OCI-LY7 (cell line): ENCODE measurements around the gene NAXE. TPM values are rescaled to one million over a fixed set of nuclear protein-coding genes. Genes with fewer than 3 reads are reported as not detected.

ENCODE experiments used
- Bru-seq: library from RNA; stranded (reverse); fragments of 400-500 nt; gene quantifications from one replicate; lab custom pipeline; 2021; lab: Mats Ljungman, UMichigan
- BruChase-seq, 2 experiments: library from RNA; stranded (reverse); fragments of 400-500 nt; gene quantifications; one replicate each; lab custom pipeline; 2021; lab: Mats Ljungman, UMichigan
- BruUV-seq: library from RNA; stranded (reverse); fragments of 400-500 nt; replicated peaks from 2 replicates; lab custom pipeline; 2021; lab: Mats Ljungman, UMichigan
- CTCF ChIA-PET: fragments of 300-600 bp; sonication (Branson Sonifier 250); formaldehyde crosslinking; loops from one replicate; lab custom pipeline; 2022; ENCODE audit warnings: antibody characterized with exemption; ENCODE audit not compliant: unreplicated experiment; lab: Charles Lee
- POLR2A ChIA-PET: fragments of 300-600 bp; sonication (Branson Sonifier 250); formaldehyde crosslinking; loops from one replicate; lab custom pipeline; 2022; ENCODE audit warnings: antibody characterized with exemption; lab: Charles Lee
- DNase-seq: peaks from one replicate; pipeline ENCODE4 v3.0.0-alpha.2; 2015; ENCODE audit warnings: low spot score
- H2AFZ ChIP-seq: fragments of 200-600 bp; sonication (generic), shearing (Covaris generic); 2 replicates; pipeline ENCODE4 v1.6.1; 2014; ENCODE audit warnings: mild to moderate bottlenecking, antibody characterized with exemption, low read length, moderate library complexity
- H3K27ac ChIP-seq: fragments of 200-600 bp; sonication (generic); 2 replicates; pipeline ENCODE4 v1.5.1; 2014; ENCODE audit warnings: mixed run types, low read depth, mild to moderate bottlenecking, moderate library complexity, low read length, inconsistent platforms; ENCODE audit not compliant: poor library complexity, severe bottlenecking
- H3K36me3 ChIP-seq: fragments of 200-600 bp; sonication (generic); 2 replicates; pipeline ENCODE4 v1.6.1; 2014; ENCODE audit warnings: mild to moderate bottlenecking, antibody characterized with exemption, low read length, moderate library complexity, mixed read lengths; ENCODE audit not compliant: insufficient read depth
- H3K4me1 ChIP-seq: fragments of 200-600 bp; sonication (generic); 2 replicates; pipeline ENCODE4 v1.5.1; 2014; ENCODE audit warnings: mild to moderate bottlenecking, low read length; ENCODE audit not compliant: insufficient read depth, poor library complexity, severe bottlenecking
- H3K4me2 ChIP-seq: fragments of 200-600 bp; sonication (generic); 2 replicates; pipeline ENCODE4 v1.6.1; 2014; ENCODE audit warnings: mild to moderate bottlenecking, low read length
- H3K4me3 ChIP-seq: fragments of 200-600 bp; sonication (generic); 2 replicates; pipeline ENCODE4 v1.5.1; 2014; ENCODE audit warnings: mild to moderate bottlenecking, low read depth, low read length; ENCODE audit not compliant: poor library complexity, severe bottlenecking
- H3K79me2 ChIP-seq: fragments of 200-600 bp; sonication (generic); 2 replicates; pipeline ENCODE4 v1.6.1; 2016; ENCODE audit warnings: low read depth, mild to moderate bottlenecking, low read length, moderate library complexity, mixed read lengths; ENCODE audit not compliant: insufficient read depth
- H3K9me2 ChIP-seq: fragments of 200-600 bp; sonication (generic); 2 replicates; pipeline ENCODE4 v1.6.1; 2016; ENCODE audit warnings: mild to moderate bottlenecking, low read length, mixed read lengths; ENCODE audit not compliant: insufficient read depth
- H3K9me3 ChIP-seq: fragments of 200-600 bp; sonication (generic); 2 replicates; pipeline ENCODE4 v1.6.1; 2014; ENCODE audit warnings: mild to moderate bottlenecking, mixed run types, low read length, mixed read lengths
- H4K20me1 ChIP-seq: fragments of 200-600 bp; sonication (generic); 2 replicates; pipeline ENCODE4 v1.6.1; 2014; ENCODE audit warnings: mild to moderate bottlenecking, antibody characterized with exemption, low read length, moderate library complexity, mixed read lengths; ENCODE audit not compliant: insufficient read depth
- CTCF ChIP-seq: fragments of 200-600 bp; sonication (generic); conservative IDR thresholded peaks from 2 replicates; pipeline ENCODE4 v1.5.1; 2014; ENCODE audit warnings: mild to moderate bottlenecking, antibody characterized with exemption, low read length, moderate library complexity, mixed read lengths
- EZH2phosphoT487 ChIP-seq: fragments of 200-600 bp; sonication (generic); IDR thresholded peaks from 2 replicates; pipeline ENCODE4 v1.6.1; 2018; ENCODE audit warnings: low read depth, borderline replicate concordance, mild to moderate bottlenecking, mixed run types, antibody characterized with exemption, low read length, moderate library complexity, mixed read lengths
- intact Hi-C: fragments of 100-400 bp; cut with micrococcal nuclease; formaldehyde crosslinking; loops from one replicate; pipeline ENCODE4 v1.10.0; 2022; ENCODE audit not compliant: unreplicated experiment
- long read RNA-seq: library from polyadenylated mRNA; stranded (forward); transcript quantifications from one replicate; pipeline ENCODE4 v2.0.0, GENCODE V29; 2022
- total RNA-seq, 2 experiments: library from RNA; depleted of rRNA in 1 of 2; stranded (reverse); fragments of >200 nt in 1 of 2; shearing (Covaris generic) in 1 of 2; gene quantifications; 2 replicates each; pipeline ENCODE4 v1.2.3, GENCODE V29; 2014 to 2022

Gene NAXE
- total RNA-seq (2014; rRNA removed; shearing (Covaris generic)) (71.6 and 81.5 TPM in 2 replicates), total RNA-seq (2022) (56.1 and 61.1 TPM in 2 replicates), Bru-seq, nascent RNA (percentile 63 among the genes with signal in this experiment), BruChase-seq, experiment 1, labeled RNA remaining after a 6-hour chase (percentile 60 among the genes with signal in this experiment), BruChase-seq, experiment 2, labeled RNA remaining after a 2-hour chase (percentile 50 among the genes with signal in this experiment)
- long read RNA-seq, transcript NAXE-203 (6 exons, 1,125 nt): major isoform, 50 of 73 reads
- long read RNA-seq, partial matches to known transcripts: 11 of 73 reads
- long read RNA-seq, other reads (novel, unspliced or antisense): 4 of 73 reads

GRCh38 chr1:156591432-156592157 lies at the start of gene NAXE:
NAXE (plus strand) TSS chr1:156591776; CDS start chr1:156591805, 29 bp downstream.
- Histone ChIP-seq H3K79me2 (no peaks in the 10 kb centered on the region), H4K20me1 (no peaks in the 10 kb centered on the region), H3K36me3 (peaks cover 42% of the 10 kb centered on the region), H3K4me1 (peaks cover 27% of the 10 kb centered on the region), H2AFZ (peak within 1 kb of the TSS; percentile 76; the same call in 1 of the 2 replicates), H3K27ac (peak within 1 kb of the TSS; percentile 50), H3K4me2 (peak within 1 kb of the TSS; percentile 82), H3K4me3 (peak within 1 kb of the TSS; percentile 89), H3K9me2 (no peaks in the 10 kb centered on the region), H3K9me3 (no peaks in the 10 kb centered on the region)
- TF ChIP-seq CTCF: 0 out of 2 replicates have a peak, but pooled peaks have one; percentile 26
- no peak for TF ChIP-seq EZH2phosphoT487
- CTCF ChIA-PET: interaction anchor here (0.6 to 1.1 kb wide), 7 partner anchors 9 to 90 kb away, joined by 3 to 6 read pairs (median 3); no protein-coding TSS in a partner anchor
- BruUV-seq: no TSS peak
- peak; percentile 78 for DNase-seq
- intact Hi-C loops: no loop called here
- POLR2A ChIA-PET: interaction anchor here (0.7 to 2.5 kb wide), 11 partner anchors 10 to 136 kb away, joined by 3 to 27 read pairs (median 4); partner anchors contain the start of gene GPATCH4

- Histone ChIP-seq H3K4me2 (no peak overlapping the region), H3K9me3 (no peaks in the 10 kb centered on the region), H3K4me1 (no peaks in the 10 kb centered on the region), H4K20me1 (no peaks in the 10 kb centered on the region), H3K9me2 (no peaks in the 10 kb centered on the region), H3K4me3 (no peak overlapping the region), H2AFZ (no peak overlapping the region), H3K36me3 (peaks cover 34% of the 10 kb centered on the region), H3K27ac (no peak overlapping the region), H3K79me2 (no peaks in the 10 kb centered on the region)
- no TSS peak for BruUV-seq
- TF ChIP-seq EZH2phosphoT487: no peak
- no peak for TF ChIP-seq CTCF
- DNase-seq: no peak
- intact Hi-C loops: no loop called here
- ChIA-PET CTCF (no interaction called here), POLR2A (no interaction called here)
These were observed 48.5 kb upstream of the NAXE start for GRCh38 chr1:156543066-156543465.
